ENCODE results near the gene EHMT1.
"Not testable (repeated sequence)": the region's sequence is repeated elsewhere in the genome, so short reads cannot be mapped to it uniquely, and the experiment has no call there.

EHMT1 gene

DNA sequence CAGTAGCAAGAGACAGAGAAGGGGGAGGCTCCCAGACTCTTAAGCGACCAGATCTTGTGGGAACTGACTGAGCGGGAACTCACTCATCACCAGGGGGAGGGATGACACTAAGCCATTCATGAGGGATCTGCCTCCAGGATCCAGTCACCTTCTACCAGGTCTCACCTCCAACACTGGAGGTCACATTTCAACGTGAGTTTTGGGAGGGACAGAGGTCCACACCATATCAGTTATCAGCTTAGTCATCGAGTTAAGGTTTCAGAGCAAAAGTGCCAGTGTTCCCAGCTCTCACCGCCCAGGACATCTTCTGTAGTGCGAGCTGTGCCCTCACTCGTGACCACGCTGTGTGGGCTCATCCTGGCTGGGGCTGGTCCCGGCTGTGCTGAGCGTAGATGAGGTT lies 160.1 kb downstream of the EHMT1 start:
- FAIRE-seq = no peak
- DNase-seq (ENCODE audit: insufficient read length, low spot score) = no peak

DNA sequence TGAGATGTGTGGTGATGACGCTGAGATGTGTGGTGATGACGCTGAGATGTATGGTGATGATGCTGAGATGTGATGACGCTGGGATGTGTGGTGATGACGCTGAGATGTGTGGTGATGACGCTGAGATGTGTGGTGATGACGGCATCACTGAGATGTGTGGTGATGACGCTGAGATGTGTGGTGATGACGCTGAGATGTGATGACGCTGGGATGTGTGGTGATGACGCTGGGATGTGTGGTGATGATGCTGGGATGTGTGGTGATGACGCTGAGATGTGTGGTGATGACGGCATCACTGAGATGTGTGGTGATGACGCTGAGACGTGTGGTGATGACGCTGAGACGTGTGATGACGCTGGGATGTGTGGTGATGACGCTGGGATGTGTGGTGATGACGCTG lies 161.2 kb downstream of the EHMT1 start:
- DNase-seq (ENCODE audit: insufficient read length, low spot score); FAIRE-seq: not testable (repeated sequence)

GRCh38 chr9:137781906-137782585 lies 163.2 kb downstream of the EHMT1 start:
- FAIRE-seq (no peak), DNase-seq (ENCODE audit: insufficient read length, low spot score) (no peak)

DNA sequence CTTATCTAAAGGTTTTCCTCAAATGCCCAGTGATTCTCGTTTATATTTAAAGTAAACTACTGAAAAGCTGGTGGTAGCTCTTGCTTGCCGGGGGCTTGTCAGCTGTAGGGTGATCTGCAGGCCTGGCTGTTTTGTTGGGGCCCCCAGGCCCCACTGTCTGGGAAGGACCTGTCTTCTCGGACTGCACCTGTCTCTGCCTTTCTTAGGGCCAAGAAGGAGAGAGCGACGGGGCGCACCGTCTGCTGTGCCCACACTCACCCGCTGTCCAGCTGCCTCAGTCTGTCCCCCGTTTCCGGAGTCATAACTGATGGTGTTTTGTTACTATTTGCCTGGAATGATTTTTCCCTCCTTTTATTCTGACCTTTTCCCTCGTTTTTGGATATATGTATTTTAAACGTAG lies 164.7 kb downstream of the EHMT1 start:
- FAIRE-seq (no peak), DNase-seq (ENCODE audit: insufficient read length, low spot score) (no peak)

GRCh38 chr9:137784046-137784445 lies 165.2 kb downstream of the EHMT1 start:
- DNase-seq (ENCODE audit: insufficient read length, low spot score) (no peak), FAIRE-seq (no peak)

DNA sequence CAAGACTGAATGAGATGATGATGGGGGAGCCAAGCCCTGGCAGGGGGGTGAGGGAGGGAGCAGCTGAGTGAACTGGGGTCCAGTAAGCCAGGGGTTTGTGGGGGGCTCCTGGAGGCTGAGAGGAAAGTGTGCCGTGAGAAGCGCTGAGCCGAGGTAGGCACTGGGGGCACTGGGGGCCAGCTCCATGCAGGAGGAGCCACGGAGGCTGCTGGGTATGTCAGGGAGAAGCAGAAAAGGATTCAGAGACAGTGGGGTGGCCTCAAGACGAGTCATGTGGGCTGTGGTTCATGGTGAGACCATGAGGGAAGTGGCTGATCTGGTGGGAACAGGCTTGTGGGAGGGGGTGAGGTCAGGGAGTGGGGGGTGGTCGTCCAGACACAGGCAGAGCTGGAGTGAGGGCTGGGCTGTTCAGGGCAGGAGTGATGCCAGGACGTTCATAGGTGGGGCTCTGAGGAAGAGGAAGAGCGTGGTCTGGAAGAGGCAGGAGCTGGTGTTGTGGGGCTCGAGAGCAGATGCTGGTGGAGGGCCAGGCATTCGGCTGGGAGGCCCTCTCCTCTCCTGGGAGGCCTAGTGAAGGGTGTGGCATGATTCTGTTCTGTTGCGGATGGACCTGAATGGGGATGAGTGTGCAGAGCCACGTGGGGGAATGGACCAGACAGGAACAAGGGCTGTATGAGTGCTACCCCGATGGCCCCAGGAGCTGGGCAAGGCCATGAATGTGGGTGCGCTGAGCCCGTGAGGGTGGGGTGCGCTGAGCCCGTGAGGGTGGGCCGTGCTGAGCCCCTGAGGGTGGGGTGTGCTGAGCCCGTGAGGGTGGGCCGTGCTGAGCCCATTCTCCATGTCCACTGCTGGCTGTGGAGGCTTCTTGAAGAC lies 166.1 kb downstream of the EHMT1 start:
- DNase-seq (ENCODE audit: insufficient read length, low spot score) (no peak), FAIRE-seq (no peak)

DNA sequence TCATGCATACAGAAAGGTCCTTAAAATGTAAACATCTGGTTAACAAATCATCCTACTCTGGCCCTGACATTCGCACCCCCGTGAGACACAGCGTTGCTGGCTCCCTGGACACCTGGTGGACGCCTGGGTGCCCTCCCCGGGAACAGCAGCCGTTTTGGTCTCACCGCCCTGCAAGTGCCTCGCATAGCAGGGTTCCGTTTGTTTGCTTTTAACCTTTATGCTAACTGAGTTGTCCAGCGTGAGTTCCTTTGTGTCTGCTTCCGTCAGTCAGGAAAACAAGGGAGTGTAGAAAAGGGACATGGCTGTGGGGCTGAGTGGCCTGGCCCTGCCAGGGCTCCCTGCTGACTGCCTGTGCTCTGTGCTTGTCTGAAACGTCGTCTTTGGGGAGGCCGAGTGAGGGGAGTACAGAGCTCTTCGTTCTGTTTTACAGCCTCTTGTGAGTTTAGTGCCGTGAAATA lies 166.9 kb downstream of the EHMT1 start:
- DNase-seq (ENCODE audit: insufficient read length, low spot score) (no peak), FAIRE-seq (no peak)

DNA sequence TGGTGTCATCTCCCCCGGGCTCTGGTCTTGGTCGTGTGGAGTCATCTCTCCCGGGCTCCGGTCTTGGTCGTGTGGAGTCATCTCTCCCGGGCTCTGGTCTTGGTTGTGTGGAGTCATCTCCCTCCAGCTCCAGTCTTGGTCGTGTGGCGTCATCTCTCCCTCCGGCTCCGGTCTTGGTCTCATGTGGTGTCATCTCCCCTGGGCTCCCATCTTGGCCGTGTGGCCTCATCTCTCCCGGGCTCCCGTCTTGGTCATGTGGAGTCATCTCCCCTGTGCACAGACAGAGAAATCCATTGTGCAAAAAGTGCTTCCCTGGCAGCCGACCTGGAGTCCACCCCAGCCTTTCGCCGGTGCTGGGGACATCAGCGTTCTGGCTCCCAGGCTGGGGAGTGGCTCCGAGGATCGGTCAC lies 167.7 kb downstream of the EHMT1 start:
- DNase-seq (ENCODE audit: insufficient read length, low spot score) = no peak
- FAIRE-seq = no peak

- DNase-seq (ENCODE audit: insufficient read length, low spot score) (no peak), FAIRE-seq (no peak)
Observed at GRCh38 chr9:137787381-137787780, 168.6 kb downstream of the EHMT1 start.

DNA sequence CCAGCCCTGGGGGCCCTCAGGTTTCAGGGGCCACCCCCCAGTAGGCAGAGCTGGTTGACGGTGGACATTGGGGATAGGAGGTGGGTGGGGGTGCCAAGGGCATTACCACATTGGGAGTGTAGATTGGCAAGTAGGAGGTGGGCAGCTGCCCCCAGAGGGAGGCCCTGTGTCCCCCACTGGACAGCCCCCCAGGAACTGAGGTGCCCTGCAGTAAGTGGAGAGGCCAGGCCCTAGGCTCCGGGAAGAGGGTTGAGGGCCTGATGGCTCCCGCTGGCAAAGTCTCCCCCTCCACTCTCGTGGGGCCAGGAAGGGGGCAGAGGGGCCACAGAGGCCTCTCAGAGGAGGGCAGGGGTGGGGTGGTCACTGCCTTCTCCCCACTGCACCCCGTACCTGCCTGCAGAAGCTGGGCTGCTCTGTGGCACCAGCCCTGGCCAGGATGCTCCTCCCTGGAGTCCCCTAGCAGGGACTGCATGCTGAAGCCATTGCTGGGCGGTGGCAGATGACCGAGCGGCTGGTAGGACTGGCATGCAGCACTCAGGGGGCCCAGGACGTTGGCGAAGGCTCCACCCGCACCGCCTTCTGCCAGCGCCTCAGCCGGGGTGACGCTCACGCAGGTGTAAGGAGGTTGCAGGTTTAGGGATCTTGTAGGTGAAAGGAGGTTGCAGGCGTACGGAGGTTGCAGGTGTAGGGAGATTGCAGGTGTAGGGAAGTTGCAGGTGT lies 169.1 kb downstream of the EHMT1 start:
- no peak for FAIRE-seq
- DNase-seq (ENCODE audit: insufficient read length, low spot score) = no peak

DNA sequence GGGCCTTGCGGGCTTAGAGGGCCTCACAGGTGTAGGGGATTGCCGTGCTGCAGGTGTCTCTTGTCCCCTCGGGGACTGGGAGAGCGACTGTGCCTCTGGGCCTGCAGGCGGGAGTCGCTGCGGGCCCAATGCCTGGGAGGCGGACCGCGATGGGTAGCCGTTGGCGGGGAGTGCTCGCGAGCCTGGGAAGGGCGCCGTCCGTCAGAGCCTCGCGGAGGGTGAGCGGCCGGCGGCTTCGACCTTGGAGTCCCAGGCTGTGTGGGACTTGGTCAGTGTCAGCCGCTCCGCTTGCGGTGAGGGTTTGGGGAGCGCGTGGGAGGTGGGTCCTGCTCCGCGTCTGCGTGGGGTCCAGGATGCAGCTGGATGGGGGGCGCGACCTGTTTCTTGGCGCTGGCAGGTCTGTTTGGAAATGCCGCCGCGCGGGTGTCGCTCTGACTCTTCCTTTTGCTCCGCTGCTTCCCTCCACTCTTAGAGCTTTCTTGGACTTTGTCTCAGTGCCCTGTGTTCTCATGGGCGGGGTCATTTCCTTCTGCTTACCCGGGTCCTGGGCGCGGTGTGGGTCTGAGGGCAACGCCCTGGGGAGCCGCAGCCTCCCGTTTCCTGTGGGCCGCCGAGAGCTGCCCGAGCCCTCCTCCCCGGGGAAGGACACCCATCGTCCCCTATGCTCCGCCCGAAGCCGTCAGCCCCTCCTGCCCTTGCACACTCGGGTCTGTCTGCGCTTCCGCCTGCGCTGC lies 169.9 kb downstream of the EHMT1 start:
- FAIRE-seq (no peak), DNase-seq (ENCODE audit: insufficient read length, low spot score) (no peak)

DNA sequence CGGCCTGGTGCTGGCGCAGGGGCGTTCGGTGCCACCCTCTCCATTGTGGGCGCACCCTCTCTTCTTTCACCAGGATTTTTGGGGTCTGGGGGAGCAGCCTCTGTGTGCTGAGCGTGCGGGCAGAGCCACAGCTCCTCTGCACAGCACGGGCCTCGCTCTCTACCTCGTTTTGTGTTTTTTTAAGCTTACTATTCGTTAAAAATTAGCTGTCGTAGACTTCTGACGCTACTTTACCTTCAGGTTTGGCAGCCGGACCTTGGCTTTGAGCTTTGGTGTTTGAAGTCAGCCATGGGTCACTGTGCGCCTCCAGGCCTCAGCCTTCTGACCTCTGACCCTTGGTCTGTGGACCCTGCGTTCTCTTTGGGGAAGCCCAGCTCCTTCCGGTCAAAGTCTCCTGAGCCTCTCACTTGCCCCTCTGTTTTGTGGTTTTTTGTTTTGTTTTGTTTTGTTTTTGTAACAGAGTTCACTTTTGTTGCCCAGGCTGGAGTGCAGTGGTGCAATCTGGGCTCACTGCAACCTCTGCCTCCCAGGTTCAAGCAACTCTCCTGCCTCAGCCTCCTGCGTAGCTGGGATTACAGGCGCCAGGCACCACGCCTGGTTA lies 170.6 kb downstream of the EHMT1 start:
- DNase-seq (ENCODE audit: insufficient read length, low spot score) = no peak

DNA sequence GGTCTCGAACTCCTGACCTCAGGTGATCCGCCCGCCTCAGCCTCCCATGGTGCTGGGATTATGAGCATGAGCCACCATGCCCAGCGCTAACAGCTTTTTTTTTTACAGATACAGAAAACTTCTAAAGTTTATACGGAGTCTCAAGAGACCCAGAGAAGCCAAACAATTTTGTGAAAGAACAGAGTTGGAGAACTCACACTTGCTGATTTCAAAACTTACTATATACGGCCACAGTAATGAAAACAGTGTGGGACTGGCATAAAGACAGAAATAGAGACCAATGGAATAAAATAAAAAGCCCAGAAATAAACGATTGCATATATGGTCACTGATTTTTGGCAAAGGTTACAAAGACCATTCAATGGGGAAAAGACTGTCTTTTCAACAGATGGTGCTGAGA lies 173.1 kb downstream of the EHMT1 start:
- no peak for DNase-seq (ENCODE audit: insufficient read length, low spot score)
- no peak for FAIRE-seq

More for the DNA sequence above, 170.6 kb downstream of the EHMT1 start:
- FAIRE-seq = no peak

DNA sequence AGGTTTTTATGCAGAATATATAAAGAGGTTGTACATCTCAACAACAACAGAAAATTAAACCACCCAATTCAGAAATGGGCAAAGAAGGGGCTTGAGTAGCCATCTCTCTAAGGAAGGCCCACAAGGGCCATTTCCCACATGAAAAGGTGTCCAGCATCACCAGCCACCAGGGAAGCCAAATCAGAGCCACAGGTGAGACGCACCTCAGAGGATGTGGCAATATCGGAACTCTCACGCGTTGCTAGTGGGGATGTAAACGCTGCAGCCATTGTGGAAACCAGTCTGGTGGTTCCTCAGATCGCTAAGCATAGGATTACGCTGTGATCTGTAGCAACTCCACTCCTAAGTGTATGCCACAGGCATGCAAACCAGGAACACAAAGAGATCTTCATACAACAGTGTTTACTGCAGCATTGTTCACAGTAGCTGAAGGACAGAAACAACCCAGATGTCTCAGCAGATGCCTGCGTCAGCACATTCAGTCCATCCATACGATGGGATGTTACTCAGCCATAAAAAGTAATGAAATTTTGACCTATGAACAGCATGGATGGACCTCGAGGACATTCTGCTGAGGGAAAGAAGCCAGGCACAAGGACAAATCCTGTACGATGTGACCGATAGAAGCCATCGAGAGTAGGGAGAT lies 174.5 kb downstream of the EHMT1 start:
- FAIRE-seq (no peak), DNase-seq (ENCODE audit: insufficient read length, low spot score) (no peak)

GRCh38 chr9:137795156-137795666 lies 176.4 kb downstream of the EHMT1 start:
- DNase-seq (ENCODE audit: insufficient read length, low spot score) = no peak

DNA sequence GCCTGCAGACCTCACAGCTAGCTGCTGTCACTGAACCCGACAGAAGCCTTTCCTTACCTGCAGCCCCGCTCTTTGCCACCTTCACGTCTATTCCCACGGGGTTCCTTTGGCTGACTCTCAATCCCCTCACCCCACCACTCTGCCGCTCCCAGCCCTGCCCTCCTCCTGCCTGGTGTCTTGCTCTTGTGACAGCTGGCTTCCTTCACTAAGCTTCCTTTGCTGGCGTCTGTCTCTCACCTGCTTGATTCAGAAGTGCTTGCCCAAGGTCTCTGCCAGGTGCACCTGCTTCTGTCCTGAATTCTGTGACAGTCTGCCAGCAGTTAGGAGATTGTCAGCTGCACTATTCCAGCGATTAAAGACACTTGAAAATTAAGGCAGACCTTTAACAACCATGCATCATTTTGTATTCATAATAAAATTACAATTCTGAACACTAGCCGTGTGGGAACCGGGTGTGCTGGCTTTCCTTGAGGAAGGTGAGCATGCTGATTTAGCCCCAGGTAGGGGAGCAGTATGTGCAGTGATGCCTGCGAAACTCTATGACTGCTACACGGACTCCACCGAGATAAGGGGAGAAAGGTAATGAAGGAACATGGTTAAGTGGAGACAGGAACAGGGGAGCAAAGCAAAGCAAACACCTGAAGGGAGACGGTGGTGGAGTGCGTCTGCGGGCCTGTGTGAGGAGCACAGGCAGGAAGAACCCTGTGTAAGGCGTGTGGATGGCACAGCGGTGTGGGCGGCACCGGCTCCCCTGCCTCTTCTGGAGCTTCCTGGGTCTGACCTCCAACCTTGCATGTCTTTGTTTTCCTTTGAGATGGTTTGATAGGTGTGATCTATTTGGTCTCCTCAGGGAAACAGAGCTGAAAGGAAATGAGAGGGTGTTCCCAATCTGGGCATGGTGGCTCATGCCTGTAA lies 178.7 kb downstream of the EHMT1 start:
- no peak for DNase-seq (ENCODE audit: insufficient read length, low spot score)
- FAIRE-seq = no peak

More at GRCh38 chr9:137795156-137795666, 176.4 kb downstream of the EHMT1 start:
- FAIRE-seq = no peak

GRCh38 chr9:137798142-137798541 lies 179.3 kb downstream of the EHMT1 start:
- DNase-seq (ENCODE audit: insufficient read length, low spot score) (no peak), FAIRE-seq (no peak)

- no peak for DNase-seq (ENCODE audit: insufficient read length, low spot score)
- FAIRE-seq = no peak
Observed at GRCh38 chr9:137798901-137799629, 180.3 kb downstream of the EHMT1 start.
